NCI-H1417 treated with DMSO at 0.1 percent for 48 hours (cell line): ENCODE results near the gene SLC12A5.
"Not testable (repeated sequence)": the region's sequence is repeated elsewhere in the genome, so short reads cannot be mapped to it uniquely, and the experiment has no call there.

ENCODE experiments used
- DNase-seq: peaks from one replicate; lab custom pipeline; 2025; lab: John Stamatoyannopoulos, UW

The SLC12A5 gene

GRCh38 chr20:46028772-46029371 is at the start of gene SLC12A5:
Gene SLC12A5, plus strand, starts transcription at chr20:46029215. Its CDS starts 130 bp downstream, at chr20:46029345.
- DNase-seq: no peak

GRCh38 chr20:45981261-45981660 is 47.8 kb upstream of the SLC12A5 start:
- no peak for DNase-seq

- no peak for DNase-seq
Measured at GRCh38 chr20:45983279-45983743, 45.7 kb upstream of the SLC12A5 start.

GRCh38 chr20:45985573-45985972 is 43.4 kb upstream of the SLC12A5 start:
- no peak for DNase-seq

GRCh38 chr20:45987108-45987780 is 41.8 kb upstream of the SLC12A5 start:
- no peak for DNase-seq

GRCh38 chr20:45988830-45989229 is 40.2 kb upstream of the SLC12A5 start:
- not testable (repeated sequence) for DNase-seq

GRCh38 chr20:45991616-45992015 is 37.4 kb upstream of the SLC12A5 start:
- DNase-seq: no peak

- no peak for DNase-seq
Measured at GRCh38 chr20:45993197-45993951, 35.6 kb upstream of the SLC12A5 start.

GRCh38 chr20:45994761-45995493 is 34.1 kb upstream of the SLC12A5 start:
- DNase-seq: no peak

GRCh38 chr20:45995495-45996097 is 33.4 kb upstream of the SLC12A5 start:
- not testable (repeated sequence) for DNase-seq

- no peak for DNase-seq
Measured at GRCh38 chr20:45997187-45997586, 31.8 kb upstream of the SLC12A5 start.

- DNase-seq: no peak
Measured at GRCh38 chr20:45998337-45998736, 30.7 kb upstream of the SLC12A5 start.

GRCh38 chr20:45998761-45999160 is 30.3 kb upstream of the SLC12A5 start:
- no peak for DNase-seq

GRCh38 chr20:45999557-46000261 is 29.3 kb upstream of the SLC12A5 start:
- DNase-seq: no peak

- DNase-seq: no peak
Measured at GRCh38 chr20:46000262-46000996, 28.6 kb upstream of the SLC12A5 start.

- DNase-seq: no peak
Measured at GRCh38 chr20:46001498-46001897, 27.5 kb upstream of the SLC12A5 start.

- no peak for DNase-seq
Measured at GRCh38 chr20:46002008-46002407, 27.0 kb upstream of the SLC12A5 start.

GRCh38 chr20:46004187-46004586 is 24.8 kb upstream of the SLC12A5 start:
- DNase-seq: no peak

- DNase-seq: no peak
Measured at GRCh38 chr20:46004889-46005473, 24.0 kb upstream of the SLC12A5 start.
